ENCODE measurements around the gene NEURL3. TPM values are rescaled to one million over a fixed set of nuclear protein-coding genes. Genes with fewer than 3 reads are reported as not detected.

NEURL3 gene
- total RNA-seq, 3 donors from 2014 or later (not counting 1 experiment from before 2014, with no cell fraction given) = not detected

DNA sequence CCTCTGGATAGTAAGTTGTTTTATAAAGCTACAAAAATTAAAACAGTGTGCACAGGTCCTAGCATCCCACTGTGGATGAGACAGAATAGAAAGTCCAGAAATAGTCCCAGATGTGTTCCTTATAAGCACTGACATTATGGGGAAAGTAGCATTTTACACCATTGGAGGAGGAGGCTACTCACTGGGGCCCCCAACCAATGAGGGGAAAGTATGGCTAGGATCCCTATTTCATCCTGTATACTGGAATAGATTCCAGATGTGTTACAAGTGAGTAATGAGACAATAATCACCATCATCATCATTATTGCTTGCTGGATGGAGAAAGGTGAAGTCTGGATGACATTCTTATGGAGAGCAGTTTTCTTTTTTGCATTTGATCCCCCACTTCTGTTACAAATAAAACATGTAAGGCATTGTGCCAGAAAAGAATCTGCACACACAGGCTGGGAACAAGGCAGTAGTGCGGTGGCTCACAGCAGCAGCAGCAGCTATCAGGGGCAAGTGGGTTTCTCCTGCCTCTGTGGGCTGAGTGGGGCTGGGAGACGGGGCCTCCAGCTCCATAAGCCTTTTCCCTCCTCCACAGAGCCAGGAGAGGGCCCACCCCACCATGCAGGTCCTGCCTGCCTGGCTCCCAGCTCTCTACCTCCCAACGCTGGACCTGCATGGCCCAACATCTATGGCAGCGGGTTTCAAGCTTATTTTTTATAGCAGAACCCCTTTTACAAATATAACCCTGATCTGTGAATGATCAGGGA, 36.4 kb upstream of the NEURL3 start:
- H3K9me3 Mint-ChIP-seq = no peaks in the 10 kb centered on the region

GRCh38 chr2:96540136-96540535, 35.0 kb upstream of the NEURL3 start:
- H3K36me3 Mint-ChIP-seq = no peaks in the 10 kb centered on the region
- 85% methylated on average over 5 of the region's 5 CpGs for WGBS (ENCODE audit: insufficient coverage)
- DNase-seq (no peak), ATAC-seq (no peak)
- H3K27me3 Mint-ChIP-seq (ENCODE audit: low read depth in 2 of 2) = no peaks in the 10 kb centered on the region
- Histone ChIP-seq H3K36me3 (ENCODE audit: control insufficient read depth, insufficient read depth, low read length) (peaks cover 7% of the 10 kb centered on the region), H3K27ac (ENCODE audit: low read length) (no peak overlapping the region), H3K9me3 (ENCODE audit: control insufficient read depth, insufficient read depth, low read length) (no peaks in the 10 kb centered on the region), H3K27me3 (ENCODE audit: control insufficient read depth, insufficient read depth, low read length) (no peaks in the 10 kb centered on the region), H3K4me1 (ENCODE audit: control insufficient read depth, insufficient read depth, low read length) (peaks cover 69% of the 10 kb centered on the region), H3K4me3 (ENCODE audit: low read length) (no peak overlapping the region)
- intact Hi-C loops (cut with micrococcal nuclease) = no loop called here
- H3K27ac Mint-ChIP-seq = peak overlapping the region; percentile 97 to 98
- no peaks in the 10 kb centered on the region for H3K9me3 Mint-ChIP-seq
- H3K4me3 Mint-ChIP-seq = peak overlapping the region; percentile 98
- H3K4me1 Mint-ChIP-seq = peaks cover 74 to 79% of the 10 kb centered on the region in 2 donors
- TF ChIP-seq, protein P1, sequence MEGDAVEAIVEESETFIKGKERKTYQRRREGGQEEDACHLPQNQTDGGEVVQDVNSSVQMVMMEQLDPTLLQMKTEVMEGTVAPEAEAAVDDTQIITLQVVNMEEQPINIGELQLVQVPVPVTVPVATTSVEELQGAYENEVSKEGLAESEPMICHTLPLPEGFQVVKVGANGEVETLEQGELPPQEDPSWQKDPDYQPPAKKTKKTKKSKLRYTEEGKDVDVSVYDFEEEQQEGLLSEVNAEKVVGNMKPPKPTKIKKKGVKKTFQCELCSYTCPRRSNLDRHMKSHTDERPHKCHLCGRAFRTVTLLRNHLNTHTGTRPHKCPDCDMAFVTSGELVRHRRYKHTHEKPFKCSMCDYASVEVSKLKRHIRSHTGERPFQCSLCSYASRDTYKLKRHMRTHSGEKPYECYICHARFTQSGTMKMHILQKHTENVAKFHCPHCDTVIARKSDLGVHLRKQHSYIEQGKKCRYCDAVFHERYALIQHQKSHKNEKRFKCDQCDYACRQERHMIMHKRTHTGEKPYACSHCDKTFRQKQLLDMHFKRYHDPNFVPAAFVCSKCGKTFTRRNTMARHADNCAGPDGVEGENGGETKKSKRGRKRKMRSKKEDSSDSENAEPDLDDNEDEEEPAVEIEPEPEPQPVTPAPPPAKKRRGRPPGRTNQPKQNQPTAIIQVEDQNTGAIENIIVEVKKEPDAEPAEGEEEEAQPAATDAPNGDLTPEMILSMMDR (IDR thresholded peaks at IDR 0.05) = no peak

More for the DNA sequence above, 36.4 kb upstream of the NEURL3 start:
- H3K4me3 Mint-ChIP-seq = no peak overlapping the region
- H3K27ac Mint-ChIP-seq = no peak overlapping the region
- peaks cover 7% of the 10 kb centered on the region for H3K36me3 ChIP-seq (ENCODE audit: control insufficient read depth, insufficient read depth, low read length)
- no peak for DNase-seq
- no peaks in the 10 kb centered on the region for H3K27me3 Mint-ChIP-seq (ENCODE audit: low read depth in 2 of 2)
- intact Hi-C loops (cut with micrococcal nuclease) = no loop called here
- no peaks in the 10 kb centered on the region for H3K27me3 ChIP-seq (ENCODE audit: control insufficient read depth, insufficient read depth, low read length)
- TF ChIP-seq, protein P1 (IDR thresholded peaks at IDR 0.05) = no peak
- H3K4me3 ChIP-seq (ENCODE audit: low read length) = no peak overlapping the region
- H3K4me1 Mint-ChIP-seq = peaks cover 74 to 88% of the 10 kb centered on the region in 2 donors
- ATAC-seq = no peak
- peaks cover 72% of the 10 kb centered on the region for H3K4me1 ChIP-seq (ENCODE audit: control insufficient read depth, insufficient read depth, low read length)
- 93% methylated on average over 4 of the region's 4 CpGs for WGBS (ENCODE audit: insufficient coverage)
- H3K27ac ChIP-seq (ENCODE audit: low read length) = no peak overlapping the region
- no peaks in the 10 kb centered on the region for H3K36me3 Mint-ChIP-seq
- H3K9me3 ChIP-seq (ENCODE audit: control insufficient read depth, insufficient read depth, low read length) = no peaks in the 10 kb centered on the region

- Histone ChIP-seq H3K9me3 (ENCODE audit: control insufficient read depth, insufficient read depth, low read length) (no peaks in the 10 kb centered on the region), H3K4me3 (ENCODE audit: low read length) (peak overlapping the region; percentile 94), H3K27ac (ENCODE audit: low read length) (peak overlapping the region; percentile 95), H3K27me3 (ENCODE audit: control insufficient read depth, insufficient read depth, low read length) (no peaks in the 10 kb centered on the region), H3K4me1 (ENCODE audit: control insufficient read depth, insufficient read depth, low read length) (peaks cover 64% of the 10 kb centered on the region), H3K36me3 (ENCODE audit: control insufficient read depth, insufficient read depth, low read length) (peaks cover 7% of the 10 kb centered on the region)
- TF ChIP-seq, protein P1 (IDR thresholded peaks at IDR 0.05) = no peak
- Mint-ChIP-seq H3K36me3 (no peaks in the 10 kb centered on the region), H3K9me3 (no peaks in the 10 kb centered on the region), H3K4me3 (peak overlapping the region; percentile 98), H3K27ac (peak overlapping the region; percentile 97 to 98), H3K27me3 (ENCODE audit: low read depth in 2 of 2) (no peaks in the 10 kb centered on the region), H3K4me1 (peaks cover 66 to 71% of the 10 kb centered on the region in 2 donors)
- 32% methylated on average over 9 of the region's 9 CpGs for WGBS (ENCODE audit: insufficient coverage)
- ATAC-seq = peak in 1 of 3 donors; percentile 0
- DNase-seq = no peak
- intact Hi-C loops (cut with micrococcal nuclease) = loop anchor here (2.0 to 5.0 kb wide), 5 partner anchors 13 to 392 kb away; partner anchors contain the start of genes DUSP2 and KANSL3
Measured at GRCh38 chr2:96539215-96539920, 34.2 kb upstream of the NEURL3 start.
